OCI-M1 (cell line): Measurements from ENCODE around the gene HDAC4.

Experiments used
- DNase-seq: peaks from one replicate; lab custom pipeline; 2025; lab: John Stamatoyannopoulos, UW

The HDAC4 gene

DNA sequence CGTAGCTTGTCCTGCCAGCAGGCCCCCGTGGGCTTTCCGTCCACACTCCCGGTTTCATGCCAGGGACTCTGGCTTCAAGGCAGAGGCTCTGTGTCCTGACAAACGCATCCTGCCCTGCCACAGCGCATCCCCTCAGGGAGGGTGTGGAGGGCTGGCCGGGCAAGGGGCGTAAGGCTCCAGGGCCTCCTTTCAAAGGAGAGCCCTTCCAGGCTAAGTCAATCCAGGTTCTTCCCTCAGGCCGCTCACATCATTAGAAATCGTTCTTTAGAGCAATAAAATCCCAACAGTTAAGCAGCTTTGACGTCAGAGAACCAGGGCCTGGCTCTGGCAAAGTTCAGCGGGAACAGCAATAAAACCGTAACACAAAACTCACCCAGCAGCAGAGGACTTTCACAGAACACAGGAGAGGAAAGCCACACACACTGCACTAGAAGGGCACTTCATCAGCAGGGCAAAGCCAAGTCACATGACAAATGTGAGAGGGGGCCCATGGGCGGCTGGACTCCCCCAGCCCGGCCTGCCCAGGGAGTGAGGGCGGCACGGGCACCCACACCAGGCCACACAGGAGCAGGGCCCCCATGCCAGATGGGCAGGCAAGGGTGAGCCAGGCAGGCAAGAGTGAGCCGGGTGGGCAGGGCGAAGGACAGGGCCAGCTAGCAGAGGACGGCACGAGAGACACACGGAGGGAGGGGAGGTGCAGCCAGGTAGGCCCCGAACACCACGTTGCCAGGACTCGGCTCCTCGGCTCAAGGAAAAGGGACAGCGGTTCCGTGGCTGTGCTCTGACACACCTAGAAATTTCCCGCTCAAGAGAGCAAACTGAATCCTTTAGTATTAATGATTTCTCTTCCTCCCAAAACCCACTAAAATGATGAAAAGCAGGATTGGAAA is 52.0 kb downstream of the HDAC4 start:
- no peak for DNase-seq

DNA sequence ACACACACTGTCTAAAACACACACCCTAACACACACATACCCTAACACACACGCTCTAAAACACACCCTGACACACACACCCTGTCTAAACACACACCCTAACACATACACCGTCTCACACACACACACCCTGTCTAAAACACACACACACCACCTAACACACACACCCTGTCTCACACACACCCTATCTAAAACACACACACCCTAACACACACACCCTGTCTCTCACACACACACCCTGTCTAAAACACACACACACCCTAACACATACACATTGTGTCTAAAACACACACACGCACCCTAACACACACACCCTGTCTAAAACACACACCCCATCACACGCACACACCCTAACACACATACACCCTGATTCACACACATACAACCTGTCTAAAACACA is 54.1 kb downstream of the HDAC4 start:
- no peak for DNase-seq

DNA sequence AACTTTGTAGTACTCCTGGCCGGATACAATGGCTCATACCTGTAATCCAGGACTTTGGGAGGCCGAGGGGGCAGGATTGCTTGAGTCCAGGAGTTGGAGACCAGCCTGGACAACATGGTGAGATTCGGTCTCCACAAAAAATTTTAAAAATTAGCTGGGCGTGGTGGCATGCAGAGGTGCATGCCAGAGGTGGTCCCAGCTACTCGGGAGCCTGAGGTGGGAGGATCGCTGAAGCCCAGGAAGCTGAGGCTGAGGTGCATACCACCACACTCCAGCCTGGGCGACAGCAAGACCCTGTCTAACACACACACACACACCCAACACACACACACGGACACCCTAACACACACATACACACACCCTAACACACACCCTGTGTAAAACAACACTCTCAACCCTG is 55.6 kb downstream of the HDAC4 start:
- no peak for DNase-seq

DNA sequence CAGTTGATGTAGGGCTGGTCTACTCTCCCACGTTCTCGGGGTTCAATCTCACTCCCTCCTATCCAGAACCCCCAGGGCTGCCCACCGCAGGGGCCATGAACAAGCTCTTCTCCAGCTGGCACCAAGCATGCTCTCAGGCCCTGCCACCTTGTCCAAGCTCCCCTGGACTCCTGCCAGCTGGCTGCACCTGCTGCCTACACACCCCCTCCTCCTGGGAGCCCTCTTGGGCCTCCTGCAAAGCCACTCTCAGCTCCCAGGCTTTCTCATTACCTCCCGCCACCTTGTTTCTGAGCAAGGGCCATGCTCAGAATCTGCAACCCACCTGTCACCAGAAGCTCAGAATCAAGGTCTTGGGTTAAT is 56.0 kb downstream of the HDAC4 start:
- no peak for DNase-seq

DNA sequence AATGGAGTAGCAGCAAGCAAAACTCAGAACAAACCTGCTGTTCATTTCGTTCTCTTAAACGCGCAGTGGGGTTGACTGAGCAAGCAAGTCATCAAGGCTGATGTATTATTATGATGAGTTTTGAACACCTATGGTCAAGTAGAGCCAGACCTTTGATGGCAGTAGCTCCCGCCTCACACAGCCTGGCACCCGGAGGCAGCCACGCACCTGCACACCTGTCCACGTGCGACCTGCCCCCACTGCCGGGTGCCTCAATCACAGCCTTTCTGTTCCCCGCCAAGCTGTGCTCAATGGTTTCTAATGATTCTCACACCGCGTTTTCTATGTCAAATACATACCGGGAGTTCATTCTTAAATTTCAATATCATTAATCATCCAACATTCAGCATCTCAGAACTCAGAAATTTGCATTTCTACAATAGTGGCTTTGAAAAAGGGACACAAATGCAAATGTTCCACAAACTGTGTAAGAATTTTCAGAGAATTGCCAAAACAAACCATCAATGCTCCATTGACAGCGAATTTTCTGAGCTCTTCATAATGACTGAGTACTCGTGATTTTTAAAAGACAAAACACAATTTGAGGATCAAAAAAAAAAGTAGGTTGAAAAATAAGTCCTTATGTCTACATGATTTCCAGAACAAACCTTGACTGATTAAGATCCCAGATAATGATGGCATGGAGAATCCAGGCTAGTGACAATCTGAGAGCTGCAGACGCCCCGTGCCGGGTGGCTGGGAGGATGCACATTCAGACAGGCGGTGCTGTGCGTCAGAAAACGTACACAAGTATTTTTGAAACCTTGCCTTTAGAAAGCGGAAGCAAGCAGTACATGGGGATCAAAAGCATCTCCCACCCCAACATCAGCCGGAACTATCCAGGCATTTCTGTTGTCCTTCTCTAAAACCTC is 56.6 kb downstream of the HDAC4 start:
- DNase-seq = no peak

DNA sequence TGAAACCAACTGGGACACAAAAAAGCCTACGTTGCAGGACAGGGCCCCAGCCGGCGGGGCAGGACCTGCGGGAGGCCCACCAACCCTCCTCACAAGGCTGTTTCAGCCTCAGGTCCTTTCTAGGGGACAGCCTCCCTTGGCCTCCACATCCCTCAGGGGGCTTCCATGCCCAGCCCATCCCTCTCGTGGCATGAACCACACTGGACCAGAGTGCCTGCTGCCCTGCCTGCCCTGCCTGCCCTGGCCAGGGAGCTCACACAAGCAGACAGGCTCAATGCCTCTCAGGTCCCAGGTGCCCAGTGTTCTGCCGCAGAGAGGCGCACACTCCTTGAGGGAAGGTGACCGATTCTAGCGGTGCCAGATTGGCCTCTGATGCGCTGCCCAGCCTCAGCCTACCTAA is 57.4 kb downstream of the HDAC4 start:
- DNase-seq = no peak

DNA sequence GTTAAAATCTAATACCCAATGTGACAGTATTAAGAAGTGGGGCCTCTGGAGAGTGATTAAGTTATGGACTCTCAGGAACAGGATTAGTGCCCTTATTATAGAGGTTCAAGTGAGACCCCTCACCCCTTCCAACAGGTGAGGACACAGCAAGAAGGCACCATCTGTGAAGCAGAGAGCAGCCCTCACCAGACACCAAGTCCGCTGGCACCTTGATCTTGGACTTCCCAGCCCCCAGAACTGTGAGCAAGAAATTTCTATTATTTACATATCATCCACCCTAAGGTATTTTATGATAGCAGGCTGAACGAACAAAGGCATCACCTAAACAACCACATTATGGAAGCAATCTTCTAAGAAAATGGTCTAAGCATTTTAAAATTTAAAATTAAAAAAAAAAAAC is 59.0 kb downstream of the HDAC4 start:
- no peak for DNase-seq

DNA sequence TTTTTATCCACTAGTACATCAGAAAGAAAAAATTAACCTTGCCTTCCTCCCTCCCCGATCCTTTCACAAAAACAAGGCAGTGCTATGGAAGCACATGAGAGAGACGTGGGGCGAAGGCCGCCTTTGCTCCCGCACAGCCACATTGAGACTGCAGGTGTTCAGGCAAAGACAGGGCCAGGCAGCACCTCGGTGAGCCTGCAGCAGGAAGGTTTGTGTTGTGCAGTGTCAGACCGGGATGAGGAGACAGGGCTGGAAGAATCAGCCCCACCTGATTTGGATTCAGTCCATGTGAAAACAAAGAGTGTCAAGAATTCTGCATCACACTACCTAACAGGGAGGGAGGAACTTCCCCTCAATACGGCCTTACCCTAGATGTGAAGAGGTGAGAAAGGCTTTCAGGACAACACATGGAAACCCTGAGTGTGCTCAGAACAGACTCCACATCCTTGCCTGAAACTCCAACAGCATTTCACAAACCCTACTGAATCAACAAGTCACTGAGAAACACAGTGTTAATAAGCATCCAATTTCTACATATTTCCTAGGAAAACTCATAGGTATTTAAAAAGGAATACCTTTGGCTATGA is 59.6 kb downstream of the HDAC4 start:
- no peak for DNase-seq

DNA sequence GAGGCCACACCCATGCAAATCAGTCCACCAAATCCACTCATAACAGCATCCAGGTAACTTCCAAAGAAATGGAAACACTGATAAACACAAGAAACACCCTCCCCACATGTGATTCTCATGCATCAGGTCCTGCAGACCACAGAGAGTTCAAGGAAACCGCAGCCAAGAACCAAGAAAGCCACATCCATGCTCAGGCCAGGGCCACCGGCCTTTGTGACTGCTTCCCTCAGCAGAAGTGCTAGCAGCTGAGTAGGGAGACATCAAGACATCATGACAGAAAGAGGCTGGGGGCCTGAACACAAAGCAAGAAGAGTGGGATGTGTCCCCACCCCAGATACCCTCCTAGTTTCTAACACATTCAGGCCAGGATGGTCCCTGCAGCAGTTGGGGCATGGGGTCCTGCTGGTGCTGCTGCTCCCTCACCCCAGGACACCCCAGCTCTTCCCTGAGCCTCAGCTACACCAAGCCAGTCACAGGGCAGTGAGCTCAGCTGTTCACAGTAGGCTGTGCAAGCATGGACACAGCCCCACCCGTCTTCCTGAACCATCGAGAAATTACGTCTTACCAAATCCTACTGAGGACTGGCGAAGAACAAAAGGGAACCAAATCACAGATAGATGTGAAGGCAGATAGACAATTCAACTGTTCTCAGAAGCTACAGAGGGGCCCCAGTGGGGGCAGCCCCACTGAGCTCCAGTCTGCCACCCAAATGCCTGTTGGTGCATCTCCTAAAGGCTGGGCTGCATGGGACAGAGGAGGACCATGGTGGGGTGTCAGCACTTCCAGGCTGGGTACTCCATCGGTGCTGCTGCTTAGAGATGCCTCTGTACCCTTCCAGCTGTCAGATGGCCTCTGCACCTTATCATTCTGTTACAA is 60.9 kb downstream of the HDAC4 start:
- peak; percentile 43 for DNase-seq

DNA sequence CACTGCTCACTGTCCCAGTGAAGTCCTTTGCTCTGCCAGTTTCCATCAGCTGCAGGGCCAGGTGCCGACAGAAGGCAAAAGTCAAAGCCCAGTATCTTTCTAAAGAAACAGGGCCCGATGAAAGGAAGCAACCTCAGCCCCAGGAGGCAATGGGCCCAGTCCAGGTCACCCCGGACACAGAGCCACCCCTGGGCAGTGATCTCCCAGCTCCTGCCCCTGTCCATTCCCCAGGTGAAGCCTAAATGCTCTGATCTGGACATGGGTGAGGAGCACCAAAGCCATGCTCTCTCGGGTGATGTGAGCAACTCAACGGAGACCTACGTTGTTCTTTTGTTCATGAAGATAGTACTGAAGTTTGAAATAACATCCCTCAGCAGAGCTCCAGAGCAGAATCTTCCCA is 61.6 kb downstream of the HDAC4 start:
- no peak for DNase-seq

DNA sequence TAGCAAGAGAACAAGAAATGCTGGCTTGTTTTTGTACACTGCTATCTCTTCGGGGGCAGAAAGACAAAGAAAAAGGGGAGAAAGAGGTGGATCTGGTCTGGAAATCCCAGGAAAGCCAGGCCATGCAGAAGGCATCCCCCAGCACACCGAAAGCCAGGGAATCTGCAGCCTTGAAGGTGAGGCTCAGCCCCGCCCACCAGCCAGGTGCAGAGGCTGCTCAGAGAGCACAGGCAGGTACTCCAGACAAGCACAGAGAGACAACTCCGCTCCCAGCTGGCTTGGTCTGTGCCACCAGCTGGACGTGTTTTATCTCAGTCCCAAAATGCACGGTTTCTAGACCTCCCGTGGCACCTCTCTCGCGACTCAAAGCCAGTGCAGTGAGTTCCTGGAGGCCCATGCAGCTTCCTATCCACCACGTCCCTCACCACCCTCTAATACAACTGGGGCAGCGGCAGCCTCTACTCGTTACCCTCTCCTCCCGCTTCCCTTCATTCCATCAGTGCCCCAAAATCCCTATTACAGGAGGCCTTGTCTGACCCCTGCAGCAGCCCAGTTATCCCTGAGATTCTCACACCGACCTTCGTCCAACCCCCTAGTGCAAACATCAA is 62.8 kb downstream of the HDAC4 start:
- DNase-seq = no peak

DNA sequence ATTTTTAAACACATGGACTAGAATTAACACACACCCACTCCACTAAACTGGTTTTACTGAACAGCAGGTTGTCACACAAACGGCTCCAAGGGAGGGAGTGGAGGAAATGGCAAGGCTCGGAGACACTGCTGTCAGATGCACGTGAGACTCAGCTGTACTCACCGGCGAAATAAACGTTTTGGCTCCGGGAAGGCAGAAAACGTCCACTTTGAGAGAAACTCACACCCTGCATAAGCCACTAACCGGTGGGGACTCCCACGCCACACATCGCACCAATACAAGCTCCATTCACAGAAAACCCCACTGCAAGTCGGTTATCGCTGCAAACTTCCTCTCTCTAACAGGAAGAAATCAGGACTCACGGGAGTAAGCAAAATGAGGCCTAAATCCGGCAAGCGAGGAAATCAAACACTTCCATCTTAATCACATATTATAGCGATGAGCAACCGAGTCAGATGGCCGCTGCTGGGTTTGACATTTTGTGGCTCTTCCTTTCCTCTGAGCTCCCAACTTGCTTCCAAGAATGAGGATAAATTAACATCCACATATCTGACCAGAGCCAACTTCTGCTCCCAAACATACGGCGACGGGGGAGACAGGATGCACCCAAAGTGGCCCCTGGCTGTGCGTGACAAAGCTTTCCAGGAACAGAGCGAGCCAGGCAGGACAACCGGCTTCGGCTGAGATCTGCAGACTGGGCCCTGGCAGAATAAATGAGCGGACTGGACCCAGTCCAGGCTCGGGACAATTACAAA is 63.5 kb downstream of the HDAC4 start:
- no peak for DNase-seq

DNA sequence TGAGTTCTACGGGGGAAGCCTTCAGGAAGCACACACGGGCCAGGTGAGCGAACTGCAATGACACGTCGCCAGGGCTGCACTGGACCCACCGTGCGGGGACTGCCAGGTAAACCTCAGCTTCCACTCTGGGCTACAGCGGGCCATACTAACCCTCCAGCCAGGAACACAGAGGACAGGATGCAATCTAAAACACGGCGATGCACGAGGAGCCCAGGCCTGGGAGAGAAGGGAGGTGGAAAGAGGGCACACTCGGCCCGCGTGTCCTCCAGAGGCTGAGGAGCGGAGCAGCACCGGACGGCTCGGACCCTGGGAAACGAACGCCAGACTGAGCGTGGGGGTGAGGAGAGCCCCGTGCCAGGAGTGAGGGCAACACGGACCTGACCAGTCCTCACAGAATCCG is 69.3 kb downstream of the HDAC4 start:
- DNase-seq = no peak

DNA sequence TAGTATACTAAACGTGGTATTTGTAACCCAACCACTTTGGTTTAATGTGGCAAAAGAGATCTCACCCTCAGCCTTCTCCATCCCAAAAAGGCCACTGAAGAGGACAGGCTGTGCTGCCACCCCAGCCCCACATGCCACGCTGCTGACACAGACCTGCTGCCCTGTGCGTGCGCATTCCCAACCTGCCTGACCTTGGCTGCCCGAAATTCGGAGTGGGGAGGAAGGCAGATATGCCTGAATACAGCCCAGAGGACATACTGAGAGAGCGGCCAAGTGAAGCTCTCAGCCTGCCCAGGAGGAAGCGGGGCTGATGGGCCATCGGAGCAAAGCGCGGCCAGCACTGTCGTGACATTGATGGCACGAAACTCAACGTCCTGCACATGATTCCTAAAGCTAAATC is 70.0 kb downstream of the HDAC4 start:
- no peak for DNase-seq

DNA sequence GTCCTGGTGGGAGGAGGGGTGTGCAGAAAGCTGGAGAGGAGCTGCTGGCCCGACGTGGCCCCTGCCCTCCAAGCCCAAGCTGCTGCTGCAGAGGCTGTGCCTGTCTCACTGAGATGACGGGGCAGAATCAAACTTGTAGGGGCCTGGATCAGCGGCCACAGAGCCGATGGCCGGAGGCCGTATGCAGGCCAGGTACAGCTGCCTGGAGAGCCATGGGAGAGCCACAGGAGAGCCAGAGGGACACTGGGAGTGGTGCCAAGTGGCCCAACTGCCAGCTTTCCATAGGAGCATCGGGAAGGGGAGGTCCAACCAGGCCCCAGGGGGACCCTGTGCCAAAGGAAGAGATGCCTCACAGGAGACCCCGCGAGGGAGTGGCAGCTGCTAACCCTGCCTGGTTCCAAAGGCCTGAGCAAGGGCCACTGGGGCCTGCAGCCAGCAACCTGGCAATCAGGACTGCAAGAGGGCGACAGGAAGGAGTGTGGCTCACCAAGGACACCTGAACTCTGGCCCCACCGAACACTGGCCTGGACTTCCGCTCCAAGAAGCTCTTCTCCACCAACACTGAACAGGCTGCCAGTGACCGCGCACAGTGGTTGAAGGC is 70.7 kb downstream of the HDAC4 start:
- no peak for DNase-seq

DNA sequence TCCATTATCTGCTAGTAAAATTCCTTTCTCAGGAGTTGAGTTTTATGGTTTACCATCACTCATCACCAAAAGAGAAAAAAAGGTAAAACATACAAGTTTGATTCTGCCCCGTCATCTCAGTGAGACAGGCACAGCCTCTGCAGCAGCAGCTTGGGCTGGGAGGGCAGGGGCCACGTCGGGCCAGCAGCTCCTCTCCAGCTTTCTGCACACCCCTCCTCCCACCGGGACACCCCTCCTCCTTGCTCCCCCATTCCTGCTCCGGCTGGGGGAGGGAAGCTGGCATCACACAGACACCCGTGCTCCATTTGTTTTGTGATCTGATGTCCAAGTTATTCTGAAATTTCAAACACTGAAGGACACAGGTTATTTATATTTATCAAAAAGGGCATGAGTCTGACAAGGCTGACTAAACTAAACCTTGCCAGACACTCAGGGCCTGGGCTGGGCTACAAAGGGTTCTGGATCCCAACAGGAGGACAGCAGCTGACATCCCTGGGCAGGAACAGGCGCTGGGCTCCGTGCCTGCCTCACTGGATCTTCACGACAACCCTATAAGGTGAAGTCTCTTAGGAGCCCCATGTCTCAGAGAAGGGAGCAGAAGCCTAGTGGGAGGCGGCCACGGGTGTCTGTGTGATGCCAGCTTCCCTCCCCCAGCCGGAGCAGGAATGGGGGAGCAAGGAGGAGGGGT is 71.4 kb downstream of the HDAC4 start:
- DNase-seq = no peak

DNA sequence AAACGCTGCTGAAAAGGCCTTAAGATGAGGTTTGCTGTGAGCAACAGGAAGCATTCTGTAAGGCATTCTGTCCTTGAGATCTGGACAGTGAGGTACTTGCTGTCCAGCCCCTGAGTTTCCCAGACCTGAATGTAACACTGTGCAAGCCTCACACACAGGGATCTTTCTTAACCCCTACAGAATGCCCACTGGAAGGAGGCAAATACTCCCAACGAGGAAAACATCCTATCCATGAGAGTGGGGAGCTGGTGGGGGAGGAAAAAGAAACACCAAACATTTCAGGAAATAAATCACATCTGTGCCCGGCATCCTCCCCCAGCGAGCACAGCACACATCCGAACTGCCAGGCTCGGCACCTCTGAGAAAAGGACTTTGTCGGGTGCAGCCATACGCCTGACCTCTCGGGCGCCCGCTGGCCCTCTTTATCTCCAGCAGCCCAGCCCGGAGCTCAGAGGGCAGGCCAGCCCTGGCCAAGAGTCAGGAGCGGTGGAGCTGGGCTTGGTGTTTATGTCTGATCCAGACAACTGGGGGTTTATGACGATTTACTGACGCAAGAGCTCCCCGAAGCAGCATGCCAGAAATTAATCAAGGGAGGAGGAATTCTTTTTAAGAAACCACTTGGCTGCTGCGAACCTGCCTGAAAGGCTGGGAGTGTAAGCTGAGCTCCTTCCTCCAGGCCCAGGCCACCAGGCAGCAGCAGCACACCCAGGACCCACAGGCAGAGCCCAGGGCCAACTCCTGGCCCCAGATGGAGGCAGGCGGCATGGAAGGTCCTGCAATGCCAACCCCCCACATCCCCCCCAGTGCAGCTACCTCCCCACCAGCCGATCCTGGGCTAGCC is 72.2 kb downstream of the HDAC4 start:
- no peak for DNase-seq

DNA sequence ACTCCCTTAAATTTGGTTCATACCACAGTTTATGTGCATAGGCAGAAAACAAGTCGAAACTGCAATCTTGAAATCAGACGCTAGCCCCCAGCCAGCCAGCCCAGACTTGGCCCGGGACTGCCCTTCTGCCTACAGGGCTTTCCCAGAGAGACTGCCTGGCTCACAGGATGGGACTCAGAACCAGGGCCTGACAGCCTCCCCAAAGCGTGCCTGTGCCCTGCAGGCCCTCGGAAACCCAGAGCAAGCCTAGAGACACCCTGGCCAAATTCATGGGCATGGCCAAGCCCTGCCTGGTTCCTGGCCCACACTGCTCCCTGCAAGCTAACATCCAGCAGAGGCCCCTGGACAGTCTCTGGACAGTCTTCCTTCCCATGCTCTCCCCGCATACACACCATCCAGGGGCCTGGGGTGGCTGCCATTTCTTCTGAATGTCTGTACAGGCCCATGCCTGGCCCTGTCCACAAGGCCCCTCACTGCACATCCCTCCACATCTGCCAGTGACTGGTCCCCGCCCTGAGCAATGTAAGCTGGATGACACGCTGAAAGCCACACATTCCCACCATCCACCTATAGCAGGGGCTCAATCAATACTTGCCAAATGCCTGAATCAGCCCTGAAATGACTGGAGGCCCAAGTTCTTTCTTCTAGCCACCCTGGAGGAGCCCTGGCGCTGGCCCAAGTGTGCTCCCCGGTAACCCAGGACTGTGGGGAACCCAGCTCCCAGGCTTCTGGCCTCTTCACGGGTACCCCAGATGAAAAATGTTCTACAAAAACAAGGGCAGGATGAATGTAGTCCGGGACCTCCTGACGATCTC is 73.1 kb downstream of the HDAC4 start:
- no peak for DNase-seq
